22Rv1 (cell line): ENCODE results near the gene ATP12A.

Experiments
- CTCF ChIP-seq: fragments of 450-650 bp; IDR thresholded peaks from 2 replicates; pipeline ENCODE4 v1.5.1; 2017; ENCODE audit warnings: mild to moderate bottlenecking
- ZFX ChIP-seq: fragments of 450-650 bp; IDR thresholded peaks from 2 replicates; pipeline ENCODE4 v1.6.1; 2017; ENCODE audit warnings: antibody characterized with exemption, borderline replicate concordance

GRCh38 chr13:24681930-24682329 lies 1.7 kb downstream of the ATP12A start:
- TF ChIP-seq CTCF (no peak), ZFX (no peak)
